HCT116 (cell line): ENCODE data around the gene PTPRC. TPM values are rescaled to one million over a fixed set of nuclear protein-coding genes. Genes with fewer than 3 reads are reported as not detected.

ENCODE experiments used
- ATAC-seq: fragments of 200-7000 bp; cut with Tn5 transposase; 2 replicates; pipeline ENCODE4 v1.9.1; 2020; ENCODE audit warnings: mild to moderate bottlenecking, moderate library complexity
- BruUV-seq: library from RNA; stranded (reverse); fragments of 400-500 nt; replicated peaks from 2 replicates; lab custom pipeline; 2021; lab: Mats Ljungman, UMichigan
- CTCF ChIA-PET: fragments of 300-600 bp; sonication (Branson Sonifier 250); formaldehyde crosslinking; loops from one replicate; lab custom pipeline; 2021; ENCODE audit warnings: antibody characterized with exemption; lab: Charles Lee
- POLR2A ChIA-PET: fragments of 300-600, 350-600 bp; sonication (Branson Sonifier 250); formaldehyde crosslinking; loops from one replicate; lab custom pipeline; 2021; ENCODE audit warnings: antibody characterized with exemption; lab: Charles Lee
- RAD21 ChIA-PET, 2 experiments: fragments of 300-600 bp; sonication (Branson Sonifier 250); formaldehyde crosslinking; loops; one replicate each; lab custom pipeline; 2023; ENCODE audit warnings: low total read pairs in 2 of 2; ENCODE audit not compliant: uncharacterized antibody in 2 of 2, unreplicated experiment in 2 of 2, low non-redundant PET in 1 of 2; lab: Charles Lee
- DNase-seq: peaks from one replicate; pipeline ENCODE4 v3.0.0-alpha.2; 2010; ENCODE audit warnings: low read depth, low spot score
- H2AFZ ChIP-seq: fragments of 200-600 bp; shearing (Covaris generic), sonication (generic); 2 replicates; pipeline ENCODE4 v1.6.1; 2017; ENCODE audit warnings: low read depth, mixed run types, mixed read lengths, antibody characterized with exemption, low read length; ENCODE audit not compliant: poor library complexity, severe bottlenecking
- H3K27ac ChIP-seq: 2 replicates; pipeline ENCODE4 v1.5.1; 2012; ENCODE audit warnings: low read depth, low read length
- H3K27me3 ChIP-seq: fragments of 200-600 bp; sonication (generic); 2 replicates; pipeline ENCODE4 v1.6.1; 2016; ENCODE audit warnings: mixed run types, low read length, mixed read lengths; ENCODE audit not compliant: insufficient read depth
- H3K36me3 ChIP-seq, 2 experiments: fragments of 200-500 bp in 1 of 2; fragments of 200-600 bp in 1 of 2; sonication (Bioruptor generic) in 1 of 2; sonication (generic) in 1 of 2; 2 replicates each; pipeline versions ENCODE4 v1.5.1 to v1.6.1; 2014 to 2016; ENCODE audit warnings: low read length in 2 of 2, inconsistent platforms in 1 of 2, mixed read lengths in 1 of 2, mixed run types in 1 of 2; ENCODE audit not compliant: insufficient read depth in 2 of 2, control insufficient read depth in 1 of 2
- H3K4me1 ChIP-seq, 2 experiments: fragments of 200-600 bp in 1 of 2; sonication (generic) in 1 of 2; 2 replicates each; pipeline versions ENCODE4 v1.5.1 to v1.6.1; 2012 to 2017; ENCODE audit warnings: low read length in 2 of 2, inconsistent platforms in 1 of 2, mild to moderate bottlenecking in 1 of 2, mixed read lengths in 1 of 2, mixed run types in 1 of 2, moderate library complexity in 1 of 2; ENCODE audit not compliant: insufficient read depth in 2 of 2, control insufficient read depth in 1 of 2
- H3K4me2 ChIP-seq: fragments of 200-600 bp; sonication (generic); 2 replicates; pipeline ENCODE4 v1.6.1; 2017; ENCODE audit warnings: mixed run types, low read length, mixed read lengths
- H3K4me3 ChIP-seq, 2 experiments: fragments of 200-600 bp in 1 of 2; sonication (generic) in 1 of 2; replicated peaks in 1 of 2; 2 replicates each; pipeline ENCODE4 v1.5.1; 2011 to 2016; ENCODE audit warnings: low read length in 2 of 2, control low read depth in 1 of 2, low read depth in 1 of 2, mild to moderate bottlenecking in 1 of 2, mixed read lengths in 1 of 2, mixed run types in 1 of 2
- H3K79me2 ChIP-seq: fragments of 200-600 bp; sonication (generic); 2 replicates; pipeline ENCODE4 v1.6.1; 2017; ENCODE audit warnings: mild to moderate bottlenecking, mixed run types, low read length, moderate library complexity, mixed read lengths; ENCODE audit not compliant: insufficient read depth
- H3K9ac ChIP-seq: fragments of 200-600 bp; sonication (generic); 2 replicates; pipeline ENCODE4 v1.6.1; 2016; ENCODE audit warnings: low read length, mixed read lengths
- H3K9me2 ChIP-seq: fragments of 200-600 bp; sonication (generic), shearing (Covaris generic); 2 replicates; pipeline ENCODE4 v1.6.1; 2017; ENCODE audit warnings: mixed run types, mild to moderate bottlenecking, moderate library complexity; ENCODE audit not compliant: insufficient read depth
- H3K9me3 ChIP-seq, 2 experiments: fragments of 200-500 bp in 1 of 2; fragments of 200-600 bp in 1 of 2; sonication (Bioruptor generic) in 1 of 2; sonication (generic) in 1 of 2; 2 replicates each; pipeline ENCODE4 v1.6.1; 2014 to 2017; ENCODE audit warnings: low read length in 2 of 2, mixed read lengths in 2 of 2, inconsistent platforms in 1 of 2, low read depth in 1 of 2, mild to moderate bottlenecking in 1 of 2, mixed run types in 1 of 2, moderate library complexity in 1 of 2; ENCODE audit not compliant: control insufficient read depth in 1 of 2, insufficient read depth in 1 of 2
- H4K20me1 ChIP-seq: fragments of 200-600 bp; sonication (generic), shearing (Covaris generic); 2 replicates; pipeline ENCODE4 v1.6.1; 2017; ENCODE audit warnings: mixed run types, mild to moderate bottlenecking, moderate library complexity; ENCODE audit not compliant: insufficient read depth
- CBX3 ChIP-seq: IDR thresholded peaks from 2 replicates; pipeline ENCODE4 v1.6.1; 2012; ENCODE audit warnings: low read depth
- EGR1 ChIP-seq: IDR thresholded peaks from 2 replicates; pipeline ENCODE4 v1.6.1; 2012; ENCODE audit warnings: low read depth
- ELF1 ChIP-seq: IDR thresholded peaks from 2 replicates; pipeline ENCODE4 v1.6.1; 2012; ENCODE audit warnings: low read depth, borderline replicate concordance
- EZH2 ChIP-seq: fragments of 200-600 bp; sonication (generic); IDR thresholded peaks from 2 replicates; pipeline ENCODE4 v1.6.1; 2017; ENCODE audit warnings: antibody characterized with exemption, mixed run types
- FOSL1 ChIP-seq: IDR thresholded peaks from 2 replicates; pipeline ENCODE4 v1.6.1; 2012; ENCODE audit warnings: low read depth
- JUND ChIP-seq: IDR thresholded peaks from 2 replicates; pipeline ENCODE4 v1.6.1; 2012
- POLR2AphosphoS5 ChIP-seq: IDR thresholded peaks from 2 replicates; pipeline ENCODE4 v1.6.1; 2011; ENCODE audit warnings: mild to moderate bottlenecking, low read depth, low read length, moderate library complexity
- RAD21 ChIP-seq: IDR thresholded peaks from 2 replicates; pipeline ENCODE4 v1.6.1; 2012; ENCODE audit warnings: low read depth, mild to moderate bottlenecking
- REST ChIP-seq: IDR thresholded peaks from 2 replicates; pipeline ENCODE4 v1.6.1; 2012; ENCODE audit warnings: low read depth
- SIN3A ChIP-seq: IDR thresholded peaks from 2 replicates; pipeline ENCODE4 v1.6.1; 2012; ENCODE audit warnings: low read depth
- SRF ChIP-seq: IDR thresholded peaks from 2 replicates; pipeline ENCODE4 v1.6.1; 2012; ENCODE audit warnings: low read depth
- ZNF274 ChIP-seq: fragments of 200-500 bp; sonication (Bioruptor generic); IDR thresholded peaks from 2 replicates; pipeline ENCODE4 v1.6.1; 2014; ENCODE audit warnings: mild to moderate bottlenecking, low read depth, low read length, inconsistent platforms
- intact Hi-C: fragments of 100-400 bp; cut with micrococcal nuclease; formaldehyde crosslinking; loops from 2 replicates; pipeline ENCODE4 v1.10.0; 2022
- total RNA-seq: library from RNA; stranded (reverse); gene quantifications from one replicate; pipeline ENCODE4 v1.2.1, GENCODE V29; 2021; ENCODE audit not compliant: unreplicated experiment
- TF ChIP-seq, protein P1 (sequence below): IDR thresholded peaks from 2 replicates; pipeline ENCODE4 v1.6.1; 2011; ENCODE audit warnings: mild to moderate bottlenecking, low read length, moderate library complexity; ENCODE audit not compliant: insufficient replicate concordance; ENCODE audit errors: extremely low read depth
- TF ChIP-seq, protein P2 (sequence below): IDR thresholded peaks from 2 replicates; pipeline ENCODE4 v1.6.1; 2012

PTPRC gene
- total RNA-seq, 1 experiment from 2014 or later: 1.2 TPM

DNA sequence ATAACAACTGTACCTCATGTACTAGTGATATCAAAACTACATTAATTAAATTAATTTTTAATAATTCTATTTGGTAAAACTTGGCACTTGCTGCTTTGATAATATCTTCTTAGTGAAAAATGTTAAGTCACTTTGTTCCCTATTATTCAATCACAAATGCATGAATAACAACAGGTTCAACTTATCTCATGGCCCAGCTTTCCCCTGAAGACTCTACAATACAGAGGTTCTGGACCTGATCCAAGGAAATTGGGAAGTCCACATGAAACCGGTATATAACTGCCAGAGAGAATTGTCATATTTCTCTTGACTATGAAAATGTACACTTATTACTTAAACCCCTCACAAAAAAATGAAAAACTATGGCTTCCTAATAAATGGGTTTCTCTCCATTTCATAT lies 33.9 kb upstream of the PTPRC start:
- intact Hi-C loops: no loop called here
- no peak overlapping the region for H3K4me3 ChIP-seq
- H3K79me2 ChIP-seq: no peaks in the 10 kb centered on the region
- ChIA-PET RAD21 (no interaction called here), CTCF (no interaction called here), POLR2A (no interaction called here)
- no peaks in the 10 kb centered on the region for H4K20me1 ChIP-seq
- H2AFZ ChIP-seq: no peak overlapping the region
- BruUV-seq: no TSS peak
- H3K27me3 ChIP-seq: no peaks in the 10 kb centered on the region
- no peak for TF ChIP-seq EZH2
- no peak for TF ChIP-seq ZNF274
- no peak for TF ChIP-seq EGR1
- TF ChIP-seq JUND: no peak
- TF ChIP-seq, protein P1, sequence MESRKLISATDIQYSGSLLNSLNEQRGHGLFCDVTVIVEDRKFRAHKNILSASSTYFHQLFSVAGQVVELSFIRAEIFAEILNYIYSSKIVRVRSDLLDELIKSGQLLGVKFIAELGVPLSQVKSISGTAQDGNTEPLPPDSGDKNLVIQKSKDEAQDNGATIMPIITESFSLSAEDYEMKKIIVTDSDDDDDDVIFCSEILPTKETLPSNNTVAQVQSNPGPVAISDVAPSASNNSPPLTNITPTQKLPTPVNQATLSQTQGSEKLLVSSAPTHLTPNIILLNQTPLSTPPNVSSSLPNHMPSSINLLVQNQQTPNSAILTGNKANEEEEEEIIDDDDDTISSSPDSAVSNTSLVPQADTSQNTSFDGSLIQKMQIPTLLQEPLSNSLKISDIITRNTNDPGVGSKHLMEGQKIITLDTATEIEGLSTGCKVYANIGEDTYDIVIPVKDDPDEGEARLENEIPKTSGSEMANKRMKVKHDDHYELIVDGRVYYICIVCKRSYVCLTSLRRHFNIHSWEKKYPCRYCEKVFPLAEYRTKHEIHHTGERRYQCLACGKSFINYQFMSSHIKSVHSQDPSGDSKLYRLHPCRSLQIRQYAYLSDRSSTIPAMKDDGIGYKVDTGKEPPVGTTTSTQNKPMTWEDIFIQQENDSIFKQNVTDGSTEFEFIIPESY: no peak
- TF ChIP-seq POLR2AphosphoS5: no peak
- TF ChIP-seq SIN3A: no peak
- no peak for TF ChIP-seq REST
- TF ChIP-seq, protein P2, sequence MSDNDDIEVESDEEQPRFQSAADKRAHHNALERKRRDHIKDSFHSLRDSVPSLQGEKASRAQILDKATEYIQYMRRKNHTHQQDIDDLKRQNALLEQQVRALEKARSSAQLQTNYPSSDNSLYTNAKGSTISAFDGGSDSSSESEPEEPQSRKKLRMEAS: no peak
- TF ChIP-seq SRF: no peak
- TF ChIP-seq CBX3: no peak
- TF ChIP-seq ELF1: no peak
- no peak for TF ChIP-seq RAD21
- no peak for TF ChIP-seq FOSL1
- H3K36me3 ChIP-seq: no peaks in the 10 kb centered on the region
- no peaks in the 10 kb centered on the region for H3K9me3 ChIP-seq
- H3K4me1 ChIP-seq: no peaks in the 10 kb centered on the region
- H3K9ac ChIP-seq: no peak overlapping the region
- ATAC-seq: no peak
- no peak overlapping the region for H3K4me2 ChIP-seq
- no peak for DNase-seq
- H3K9me2 ChIP-seq: no peaks in the 10 kb centered on the region
- no peak overlapping the region for H3K27ac ChIP-seq
